ENCODE results near the gene SMYD3. TPM values are rescaled to one million over a fixed set of nuclear protein-coding genes. Genes with fewer than 3 reads are reported as not detected.

Gene SMYD3
- total and polyA plus RNA-seq, 2 of the 13 experiments (the other 11 are each of a cell fraction or from before 2014, with no cell fraction given) = 27.7 to 35.8 TPM

DNA sequence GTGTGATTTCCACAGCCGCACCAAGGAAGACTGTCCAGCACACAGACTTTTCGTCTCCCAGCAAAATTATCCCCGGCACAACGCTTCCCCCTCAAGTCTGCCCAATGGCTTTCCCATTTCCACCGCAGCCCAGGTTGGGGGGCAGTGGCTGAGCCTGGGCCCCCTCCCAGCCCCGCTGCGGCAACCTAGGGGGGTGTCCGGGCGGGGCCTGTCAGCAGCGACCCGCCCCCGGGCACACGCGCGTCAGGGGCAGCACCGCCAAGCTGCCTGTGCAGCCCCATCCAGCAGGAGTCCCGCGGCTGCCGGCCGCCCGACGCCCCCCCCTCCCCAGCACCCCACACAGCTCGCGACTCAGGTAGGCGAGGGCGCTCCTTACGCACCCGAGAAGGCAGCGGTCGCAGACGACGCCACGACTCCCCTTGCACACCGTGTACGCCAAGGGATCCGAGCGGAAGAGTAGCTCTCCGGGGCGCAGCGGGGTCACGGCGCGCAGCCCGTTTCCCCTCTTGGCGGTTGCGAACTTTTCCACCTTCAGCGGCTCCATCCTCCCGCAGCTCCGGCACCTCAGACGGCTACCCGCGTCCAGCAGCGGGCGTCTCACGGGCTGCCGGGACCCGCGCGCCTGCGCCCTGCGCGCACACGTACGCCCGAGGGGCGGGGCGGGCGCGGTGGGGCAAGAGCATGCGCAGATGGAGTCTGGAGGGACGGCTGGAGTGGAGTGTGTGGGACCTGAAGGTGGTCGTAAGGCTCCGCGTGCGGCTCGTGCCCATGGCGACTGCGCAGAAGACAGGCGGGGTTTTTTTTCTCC, at the start of gene SMYD3 (continued):
- no peak; the same call in 1 of the 2 replicates for TF ChIP-seq ZNF331 (CRISPR knock-in tag; IDR thresholded peaks at IDR 0.05)
- TF ChIP-seq ZNF138 (CRISPR knock-in tag; IDR thresholded peaks at IDR 0.05; ENCODE audit: low read depth) = no peak
- no peak for TF ChIP-seq IRX3 (CRISPR knock-in tag; IDR thresholded peaks at IDR 0.05; ENCODE audit: borderline replicate concordance, low read depth)
- no peak for TF ChIP-seq ZNF879 (CRISPR knock-in tag; IDR thresholded peaks at IDR 0.05)
- no peak for TF ChIP-seq ZKSCAN5 (CRISPR knock-in tag; IDR thresholded peaks at IDR 0.05)
- TF ChIP-seq SIX4 (CRISPR knock-in tag; IDR thresholded peaks at IDR 0.05) = no peak
- TF ChIP-seq CBX1 (IDR thresholded peaks at IDR 0.05; ENCODE audit: low read depth) = peak; percentile 65
- TF ChIP-seq NFATC3 (CRISPR knock-in tag; IDR thresholded peaks at IDR 0.05) = no peak
- no peak for TF ChIP-seq ZFP36 (IDR thresholded peaks at IDR 0.05; ENCODE audit: borderline replicate concordance, low read depth, low read length, partially characterized antibody)
- no peak for TF ChIP-seq WIZ (CRISPR knock-in tag; IDR thresholded peaks at IDR 0.05)

DNA sequence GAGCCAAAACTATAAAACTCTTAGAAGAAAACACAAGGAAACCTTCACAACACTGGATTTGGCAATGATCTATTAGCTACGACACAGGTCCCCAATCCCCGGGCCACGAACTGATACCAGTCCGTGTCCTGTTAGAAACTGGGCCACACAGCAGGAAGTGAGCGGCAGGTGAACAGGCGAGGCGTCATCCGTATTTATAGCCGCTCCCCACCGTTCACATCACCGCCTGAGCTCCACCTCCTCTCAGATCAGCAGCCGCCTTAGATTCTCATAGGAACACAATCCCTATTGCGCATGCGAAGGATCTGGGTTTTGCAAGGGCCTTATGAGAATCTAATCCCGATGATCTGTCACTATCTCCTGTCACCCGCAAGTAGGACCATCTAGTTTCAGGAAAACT, 47.1 kb upstream of the SMYD3 start:
- no peak overlapping the region for H3K4me2 ChIP-seq (ENCODE audit: low read depth, low read length)
- no peaks in the 10 kb centered on the region for H3K9me3 ChIP-seq (ENCODE audit: low read length)
- CTCF ChIA-PET (ENCODE audit: low intra/inter-chr PET ratio, low total read pairs) = no interaction called here
- POLR2A ChIA-PET = no interaction called here
- no peak overlapping the region for H2AFZ ChIP-seq (ENCODE audit: low read length)
- ATAC-seq = no peak
- H3K4me1 ChIP-seq (ENCODE audit: insufficient read depth, low read length) = peaks cover 10% of the 10 kb centered on the region
- no peak overlapping the region for H3K27ac ChIP-seq (ENCODE audit: extremely low read length, insufficient read depth, low read length)
- no peak for FAIRE-seq
- peaks cover 27 to 70% of the 10 kb centered on the region in 2 experiments for H3K36me3 ChIP-seq (replicated peaks in 1 of 2; ENCODE audit: control insufficient read depth in 1 of 2, insufficient read depth in 2 of 2, low read length in 2 of 2)
- no peak overlapping the region for H3K4me3 ChIP-seq (replicated peaks in 1 of 3; ENCODE audit: insufficient read depth in 1 of 3, low read depth in 2 of 3, low read length in 3 of 3)
- no peak for DNase-seq (ENCODE audit: low spot score)
- peaks cover 10% of the 10 kb centered on the region for H3K79me2 ChIP-seq (ENCODE audit: insufficient read depth, low read length)
- intact Hi-C loops (cut with micrococcal nuclease; ENCODE audit: unreplicated experiment) (no loop called here), in situ Hi-C loops (cut with HindIII; ENCODE audit: extremely low pct_ligation_motif_present, low pct_unique_long_range_greater_than_20kb) (no loop called here)
- H3K27me3 ChIP-seq (ENCODE audit: control insufficient read depth in 1 of 2, insufficient read depth in 2 of 2, low read length in 2 of 2) = no peaks in the 10 kb centered on the region
- H3K9ac ChIP-seq (ENCODE audit: insufficient read depth, low read depth, low read length) = no peak overlapping the region
- 99% methylated on average over 16 of the region's 16 CpGs for WGBS (ENCODE audit: low lambda C conversion rate)
- H4K20me1 ChIP-seq (ENCODE audit: insufficient read depth, low read length) = peaks cover 4% of the 10 kb centered on the region
- no TSS peak for BruUV-seq (replicated peaks)
- TF ChIP-seq AFF4 (CRISPR knock-in tag; IDR thresholded peaks at IDR 0.05) = no peak
- TF ChIP-seq ARNT2 (CRISPR knock-in tag; IDR thresholded peaks at IDR 0.05; ENCODE audit: low read depth) = no peak
- no peak for TF ChIP-seq ZNF780A (CRISPR knock-in tag; IDR thresholded peaks at IDR 0.05)
- no peak for TF ChIP-seq KDM1A (CRISPR knock-in tag; IDR thresholded peaks at IDR 0.05)
- no peak for TF ChIP-seq NAIF1 (CRISPR knock-in tag; IDR thresholded peaks at IDR 0.05; ENCODE audit: borderline replicate concordance)
